HepG2 (cell line): ENCODE data around the gene ATG7. TPM values are rescaled to one million over a fixed set of nuclear protein-coding genes. Genes with fewer than 3 reads are reported as not detected.

Experiments used
- ATAC-seq: fragments of 200-7000 bp; cut with Tn5 transposase; 3 replicates; pipeline ENCODE4 v1.9.1; 2020; ENCODE audit warnings: mild to moderate bottlenecking, moderate library complexity
- BruUV-seq: library from RNA; stranded (reverse); fragments of 400-500 nt; replicated peaks from 2 replicates; lab custom pipeline; 2021; lab: Mats Ljungman, UMichigan
- CTCF ChIA-PET: fragments of 300-600 bp; formaldehyde crosslinking; extraction: SDS; loops from one replicate; lab custom pipeline; 2021; ENCODE audit warnings: low total read pairs, inconsistent platforms, low intra/inter-chr PET ratio; lab: Yijun Ruan, JAX
- POLR2A ChIA-PET: fragments of 350-600 bp; sonication (Branson Sonifier 250); formaldehyde crosslinking; loops from one replicate; lab custom pipeline; 2020; ENCODE audit warnings: antibody characterized with exemption, inconsistent platforms; lab: Yijun Ruan, JAX
- DNase-seq: peaks from one replicate; pipeline ENCODE4 v3.0.0-alpha.2; 2015; ENCODE audit warnings: low spot score
- FAIRE-seq: peaks from 3 replicates; lab custom pipeline; 2011; peaks lifted over from hg19 to GRCh38; lab: Jason Lieb, UNC
- H2AFZ ChIP-seq: one replicate; pipeline ENCODE4 v1.6.1; 2011; ENCODE audit warnings: low read length, inconsistent platforms
- H3K27ac ChIP-seq: fragments of 300-600 bp; 3 replicates; pipeline ENCODE4 v1.8.0; 2011; ENCODE audit warnings: mixed run types, mild to moderate bottlenecking, mixed read lengths, low read length, inconsistent platforms; ENCODE audit not compliant: insufficient read depth; ENCODE audit errors: extremely low read length
- H3K27me3 ChIP-seq, 2 experiments: fragments of 200-600 bp in 1 of 2; 2 replicates in 1 of 2; 3 replicates in 1 of 2; pipeline versions ENCODE4 v1.6.0 to v1.8.0; 2011; ENCODE audit warnings: low read length in 2 of 2, mild to moderate bottlenecking in 2 of 2, moderate library complexity in 2 of 2, inconsistent platforms in 1 of 2; ENCODE audit not compliant: insufficient read depth in 2 of 2, control insufficient read depth in 1 of 2
- H3K36me3 ChIP-seq, 2 experiments: fragments of 200-600 bp in 1 of 2; replicated peaks in 1 of 2; 2 replicates in 1 of 2; 3 replicates in 1 of 2; pipeline versions ENCODE4 v1.5.1 to v1.8.0; 2011; ENCODE audit warnings: low read length in 2 of 2, inconsistent platforms in 1 of 2; ENCODE audit not compliant: insufficient read depth in 2 of 2, control insufficient read depth in 1 of 2
- H3K4me1 ChIP-seq: 2 replicates; pipeline ENCODE4 v1.5.1; 2012; ENCODE audit warnings: low read length, inconsistent platforms; ENCODE audit not compliant: insufficient read depth
- H3K4me2 ChIP-seq: 2 replicates; pipeline ENCODE4 v1.6.0; 2011; ENCODE audit warnings: low read depth, low read length, inconsistent platforms
- H3K4me3 ChIP-seq, 3 experiments: fragments of 200-600 bp in 1 of 3; sonication (generic), shearing (Covaris generic) in 1 of 3; replicated peaks in 1 of 3; 2 replicates each; pipeline ENCODE4 v1.5.1; 2011 to 2016; ENCODE audit warnings: low read length in 3 of 3, inconsistent platforms in 2 of 3, low read depth in 2 of 3, mild to moderate bottlenecking in 2 of 3, control low read depth in 1 of 3, mixed read lengths in 1 of 3; ENCODE audit not compliant: insufficient read depth in 1 of 3
- H3K79me2 ChIP-seq: one replicate; pipeline ENCODE4 v1.6.1; 2011; ENCODE audit warnings: low read length, inconsistent platforms; ENCODE audit not compliant: insufficient read depth
- H3K9ac ChIP-seq: 2 replicates; pipeline ENCODE4 v1.6.0; 2011; ENCODE audit warnings: mild to moderate bottlenecking, low read depth, low read length, inconsistent platforms; ENCODE audit not compliant: insufficient read depth
- H3K9me3 ChIP-seq: 2 replicates; pipeline ENCODE4 v1.5.1; 2012; ENCODE audit warnings: mild to moderate bottlenecking, low read length
- H4K20me1 ChIP-seq: 2 replicates; pipeline ENCODE4 v1.6.0; 2011; ENCODE audit warnings: inconsistent platforms, mild to moderate bottlenecking, low read length, moderate library complexity; ENCODE audit not compliant: insufficient read depth
- CENPX ChIP-seq: sonication (generic); formaldehyde crosslinking; IDR thresholded peaks from 2 replicates; pipeline ENCODE4 v1.9.0; 2021; ENCODE audit warnings: mild to moderate bottlenecking, missing genetic modification reagents, moderate library complexity
- CHD4 ChIP-seq: fragments of 200-600 bp; sonication (generic); IDR thresholded peaks from 2 replicates; pipeline ENCODE4 v1.7.0; 2017; ENCODE audit warnings: mild to moderate bottlenecking, low read length, borderline replicate concordance
- GATAD2A ChIP-seq: IDR thresholded peaks from 2 replicates; pipeline ENCODE4 v1.6.1; 2016
- MYNN ChIP-seq: sonication (generic); formaldehyde crosslinking; IDR thresholded peaks from 2 replicates; pipeline ENCODE4 v1.4.0; 2020; ENCODE audit warnings: mild to moderate bottlenecking, low read depth, missing genetic modification reagents
- NCOA5 ChIP-seq: sonication (generic); formaldehyde crosslinking; IDR thresholded peaks from 2 replicates; pipeline ENCODE4 v1.4.0; 2020; ENCODE audit warnings: missing genetic modification reagents
- NFE2 ChIP-seq: sonication (generic); formaldehyde crosslinking; IDR thresholded peaks from 2 replicates; pipeline ENCODE4 v1.4.0; 2020; ENCODE audit warnings: missing genetic modification reagents
- PTBP1 ChIP-seq: fragments of 200-400 bp; formaldehyde crosslinking; IDR thresholded peaks from 2 replicates; pipeline ENCODE4 v1.6.1; 2018; ENCODE audit warnings: low read length, low read depth; ENCODE audit not compliant: poor library complexity, severe bottlenecking
- SCMH1 ChIP-seq: sonication (generic); formaldehyde crosslinking; IDR thresholded peaks from 2 replicates; pipeline ENCODE4 v1.9.0; 2021; ENCODE audit warnings: missing genetic modification reagents, mild to moderate bottlenecking, borderline replicate concordance
- SMAD1 ChIP-seq: sonication (generic); formaldehyde crosslinking; IDR thresholded peaks from 2 replicates; pipeline ENCODE4 v1.4.0; 2020; ENCODE audit warnings: missing genetic modification reagents, low read depth, mild to moderate bottlenecking, borderline replicate concordance
- TCF12 ChIP-seq, 2 experiments: fragments of 450-650 bp in 1 of 2; sonication (generic) in 1 of 2; formaldehyde crosslinking in 1 of 2; IDR thresholded peaks; 2 replicates each; pipeline versions ENCODE4 v1.6.1 to v1.8.0; 2017 to 2022; ENCODE audit warnings: antibody characterized with exemption in 1 of 2, mild to moderate bottlenecking in 1 of 2, missing genetic modification reagents in 1 of 2, moderate library complexity in 1 of 2
- TRAFD1 ChIP-seq: sonication (generic); formaldehyde crosslinking; IDR thresholded peaks from 2 replicates; pipeline ENCODE4 v1.5.1; 2020; ENCODE audit warnings: missing genetic modification reagents, mild to moderate bottlenecking, borderline replicate concordance
- ZBTB34 ChIP-seq: sonication (generic); formaldehyde crosslinking; IDR thresholded peaks from 2 replicates; pipeline ENCODE4 v1.8.0; 2022; ENCODE audit warnings: mild to moderate bottlenecking, missing genetic modification reagents
- ZKSCAN8 ChIP-seq: IDR thresholded peaks from 2 replicates; pipeline ENCODE4 v1.6.1; 2016; ENCODE audit warnings: borderline replicate concordance, missing genetic modification reagents, missing compliant biosample characterization
- ZMAT3 ChIP-seq: sonication (generic); formaldehyde crosslinking; conservative IDR thresholded peaks from 2 replicates; pipeline ENCODE4 v1.7.0; 2021; ENCODE audit warnings: missing genetic modification reagents
- ZNF17 ChIP-seq: sonication (generic); formaldehyde crosslinking; IDR thresholded peaks from 2 replicates; pipeline ENCODE4 v1.5.0; 2020; ENCODE audit warnings: mild to moderate bottlenecking, missing genetic modification reagents
- ZNF20 ChIP-seq: sonication (generic); formaldehyde crosslinking; IDR thresholded peaks from 2 replicates; pipeline ENCODE4 v1.4.0; 2020; ENCODE audit warnings: mild to moderate bottlenecking, moderate library complexity, missing genetic modification reagents
- ZNF292 ChIP-seq: sonication (generic); formaldehyde crosslinking; IDR thresholded peaks from 2 replicates; pipeline ENCODE4 v1.8.1; 2022; ENCODE audit warnings: mild to moderate bottlenecking, low read depth, missing genetic modification reagents, borderline replicate concordance
- ZNF326 ChIP-seq: sonication (generic); formaldehyde crosslinking; IDR thresholded peaks from 2 replicates; pipeline ENCODE4 v1.4.0; 2020; ENCODE audit warnings: missing genetic modification reagents, borderline replicate concordance
- ZNF383 ChIP-seq: sonication (generic); formaldehyde crosslinking; IDR thresholded peaks from 2 replicates; pipeline ENCODE4 v1.4.0; 2020; ENCODE audit warnings: missing genetic modification reagents, mild to moderate bottlenecking, borderline replicate concordance
- ZNF569 ChIP-seq: sonication (generic); formaldehyde crosslinking; IDR thresholded peaks from 2 replicates; pipeline ENCODE4 v1.5.0; 2020; ENCODE audit warnings: mild to moderate bottlenecking, missing genetic modification reagents, moderate library complexity, borderline replicate concordance
- ZNF782 ChIP-seq: sonication (generic); formaldehyde crosslinking; IDR thresholded peaks from 2 replicates; pipeline ENCODE4 v1.4.0; 2020; ENCODE audit warnings: missing genetic modification reagents, mild to moderate bottlenecking, borderline replicate concordance
- WGBS: methylation state at CpG from one replicate; pipeline ENCODE4 v1.1.6; 2017; ENCODE audit warnings: low lambda C conversion rate; 5-methylcytosine and 5-hydroxymethylcytosine counted together
- in situ Hi-C: cut with HindIII; loops from 2 replicates; pipeline ENCODE4 v1.10.0; 2017; ENCODE audit warnings: low pct_unique_long_range_greater_than_20kb; ENCODE audit not compliant: extremely low pct_ligation_motif_present
- intact Hi-C: fragments of 100-400 bp; cut with micrococcal nuclease; formaldehyde crosslinking; loops from one replicate; pipeline ENCODE4 v1.10.0; 2022; ENCODE audit not compliant: unreplicated experiment
- polyA plus RNA-seq, 8 experiments: library from polyadenylated mRNA; depleted of rRNA in 3 of 8; stranded (reverse) in 7 of 8; unstranded in 1 of 8; fragments of >200 nt; fragmentation: Illumina TruSeq in 4 of 8; extraction: Trizol in 4 of 8; gene quantifications; 2 replicates each; pipeline versions ENCODE4 v1.2.1 to v1.2.3, GENCODE V29; 2011 to 2016; ENCODE audit warnings: low read depth in 4 of 8, missing spikeins in 1 of 8, mixed read lengths in 1 of 8; ENCODE audit not compliant: insufficient read depth in 1 of 8
- total RNA-seq, 5 experiments: library from RNA; depleted of rRNA; stranded (reverse); fragments of >200 nt; fragmentation: Illumina TruSeq; extraction: Trizol; gene quantifications; 2 replicates each; pipeline ENCODE4 v1.2.3, GENCODE V29; 2016; ENCODE audit warnings: low read depth in 1 of 5

ATG7 gene
- total and polyA plus RNA-seq, 2 of the 13 experiments (the other 11 are each of a cell fraction or from before 2014, with no cell fraction given), result 7.8 to 22.1 TPM

- Histone ChIP-seq H3K27ac (peak overlapping the region; percentile 53), H3K9ac (0 out of 2 replicates have a peak overlapping the region, but pooled peaks have one; percentile 19), H4K20me1 (peaks cover 25% of the 10 kb centered on the region), H3K27me3 (no peaks in the 10 kb centered on the region), H3K4me3 (peak overlapping the region in 1 of 3 experiments; percentile 9; a peak in 2 of 6 replicates), H3K36me3 (peaks cover 9 to 36% of the 10 kb centered on the region in 2 experiments), H3K9me3 (no peaks in the 10 kb centered on the region), H3K4me1 (peaks cover 65% of the 10 kb centered on the region), H3K79me2 (peaks cover 88% of the 10 kb centered on the region), H3K4me2 (peak overlapping the region; percentile 58), H2AFZ (no peak overlapping the region)
- peak; percentile 78 for DNase-seq
- in situ Hi-C loops (loop anchor here (5.0 kb wide), 1 partner anchor 49 kb away; the partner anchor contains the start of gene VGLL4), intact Hi-C loops (loop anchor here (2.0 kb wide), 1 partner anchor 25 kb away; no protein-coding TSS in a partner anchor)
- ChIA-PET CTCF (no interaction called here), POLR2A (interaction anchor here (0.9 kb wide), 1 partner anchor 35 kb away, joined by 3 read pairs; no protein-coding TSS in a partner anchor)
- WGBS, result 17% methylated on average over 8 of the region's 10 CpGs
- ATAC-seq, result peak; percentile 83
- FAIRE-seq, result no peak
- no TSS peak for BruUV-seq
- TF ChIP-seq TRAFD1 (CRISPR knock-in tag) (no peak), TCF12 (IDR thresholded peaks at IDR 0.05) (no peak), TCF12 (CRISPR knock-in tag; IDR thresholded peaks at IDR 0.05) (no peak), ZNF292 (CRISPR knock-in tag) (no peak), ZNF383 (CRISPR knock-in tag) (no peak), NCOA5 (CRISPR knock-in tag) (no peak), CENPX (no peak), ZNF17 (CRISPR knock-in tag) (no peak), SCMH1 (no peak), NFE2 (CRISPR knock-in tag) (no peak), PTBP1 (no peak), MYNN (no peak), ZNF326 (CRISPR knock-in tag) (no peak), ZNF782 (CRISPR knock-in tag) (no peak), ZNF20 (no peak), ZKSCAN8 (no peak), ZMAT3 (CRISPR knock-in tag) (no peak), SMAD1 (CRISPR knock-in tag) (no peak), GATAD2A (peak; percentile 72), ZNF569 (no peak), CHD4 (no peak), ZBTB34 (no peak)
These were observed 321.3 kb downstream of the ATG7 start for GRCh38 chr3:11593318-11594034.
